ENCODE measurements around the gene ZNF501.
A peak's percentile ranks its signal among the peaks of the same experiment; 100 is the strongest.

Gene ZNF501

GRCh38 chr3:44729384-44729910 is at the start of gene ZNF501:
TSS of gene ZNF501 (plus strand) at chr3:44729635. CDS start at chr3:44734422, 4,787 bp downstream.
- DNase-seq: peak; percentile 80

- no peak for DNase-seq
Observed at GRCh38 chr3:44680921-44681455, 48.4 kb upstream of the ZNF501 start.

GRCh38 chr3:44682182-44682896 is 47.1 kb upstream of the ZNF501 start:
- peak; percentile 43 for DNase-seq

- DNase-seq: no peak
Observed at GRCh38 chr3:44685128-44685800, 44.2 kb upstream of the ZNF501 start.

GRCh38 chr3:44687898-44688297 is 41.5 kb upstream of the ZNF501 start:
- no peak for DNase-seq

GRCh38 chr3:44712455-44713075 is 16.9 kb upstream of the ZNF501 start, which contains the start of gene ZNF502:
TSS of gene ZNF502 (plus strand) at chr3:44712660. CDS start at chr3:44720262, 7,602 bp downstream.
- peak; percentile 82 for DNase-seq

- no peak for DNase-seq
Observed at GRCh38 chr3:44721231-44722102, 8.0 kb upstream of the ZNF501 start.

- no peak for DNase-seq
Observed at GRCh38 chr3:44722103-44722401, 7.4 kb upstream of the ZNF501 start.

- DNase-seq: no peak
Observed at GRCh38 chr3:44734646-44735168, 5.3 kb downstream of the ZNF501 start.

- no peak for DNase-seq
Observed at GRCh38 chr3:44761101-44761423, 31.6 kb downstream of the ZNF501 start.

GRCh38 chr3:44761424-44762169 is 32.2 kb downstream of the ZNF501 start, which contains the start of the genes KIAA1143 and KIF15:
TSS of gene KIAA1143 (minus strand) at chr3:44761619. CDS start at chr3:44761602, 17 bp downstream.
TSS of gene KIF15 (plus strand) at chr3:44761794. CDS start at chr3:44761866, 72 bp downstream.
- DNase-seq: peak; percentile 90

- DNase-seq: no peak
Observed at GRCh38 chr3:44762170-44762677, 32.8 kb downstream of the ZNF501 start.

- no peak for DNase-seq
Observed at GRCh38 chr3:44762690-44763089, 33.3 kb downstream of the ZNF501 start.

GRCh38 chr3:44764248-44764647 is 34.8 kb downstream of the ZNF501 start:
- no peak for DNase-seq

- DNase-seq: no peak
Observed at GRCh38 chr3:44771424-44772098, 42.1 kb downstream of the ZNF501 start.

- no peak for DNase-seq
Observed at GRCh38 chr3:44772099-44772442, 42.6 kb downstream of the ZNF501 start.

- DNase-seq: no peak
Observed at GRCh38 chr3:44782891-44783290, 53.5 kb downstream of the ZNF501 start.

All from NCI-H226 (cell line).